NCI-H1930 (cell line): Measurements from ENCODE around the gene USP37.
A peak's percentile ranks its signal among the peaks of the same experiment; 100 is the strongest.

Experiments used
- DNase-seq, 2 experiments: peaks; one replicate each; lab custom pipeline; 2025; lab: John Stamatoyannopoulos, UW

The USP37 gene

GRCh38 chr2:218430721-218431120, 137.4 kb downstream of the USP37 start:
- no peak for DNase-seq

DNA sequence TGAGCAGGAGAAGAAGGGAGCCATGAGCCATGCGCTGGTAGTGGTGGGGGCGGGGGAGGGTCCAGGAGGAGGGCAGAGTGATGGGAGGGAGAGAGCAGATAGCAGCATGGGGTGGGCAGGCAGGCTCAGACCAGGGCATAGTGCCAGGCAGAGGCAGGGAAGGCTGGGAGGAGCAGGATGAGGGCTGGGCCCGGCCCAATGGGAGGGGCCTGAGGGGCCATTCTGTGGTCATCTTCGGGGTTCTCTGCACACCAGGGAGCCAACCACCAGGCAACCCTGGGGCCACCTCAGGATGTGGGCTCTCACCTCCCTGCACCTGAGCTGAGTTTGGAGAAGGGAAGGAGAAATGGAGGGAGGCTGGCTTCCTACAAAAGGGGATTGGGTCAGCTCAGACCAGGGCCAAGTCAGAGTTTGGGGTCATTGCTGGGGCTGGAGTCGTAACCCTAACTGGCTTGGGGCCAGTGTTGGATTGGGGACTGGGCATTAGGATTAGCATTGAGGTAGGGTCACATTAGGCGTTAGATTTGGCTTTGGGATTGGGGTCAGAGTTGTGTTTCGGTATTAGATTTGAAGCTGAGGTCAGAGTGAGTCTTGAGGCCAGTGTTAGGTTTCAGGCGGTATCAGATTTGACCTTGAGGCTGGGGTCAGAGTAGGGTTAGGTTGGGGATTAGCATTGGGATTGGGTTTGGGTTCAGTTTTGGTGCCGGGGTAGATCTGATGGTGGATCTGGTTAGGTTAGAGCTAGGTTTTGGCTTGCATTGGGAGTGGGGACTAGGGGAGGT, 138.0 kb downstream of the USP37 start:
- no peak for DNase-seq

DNA sequence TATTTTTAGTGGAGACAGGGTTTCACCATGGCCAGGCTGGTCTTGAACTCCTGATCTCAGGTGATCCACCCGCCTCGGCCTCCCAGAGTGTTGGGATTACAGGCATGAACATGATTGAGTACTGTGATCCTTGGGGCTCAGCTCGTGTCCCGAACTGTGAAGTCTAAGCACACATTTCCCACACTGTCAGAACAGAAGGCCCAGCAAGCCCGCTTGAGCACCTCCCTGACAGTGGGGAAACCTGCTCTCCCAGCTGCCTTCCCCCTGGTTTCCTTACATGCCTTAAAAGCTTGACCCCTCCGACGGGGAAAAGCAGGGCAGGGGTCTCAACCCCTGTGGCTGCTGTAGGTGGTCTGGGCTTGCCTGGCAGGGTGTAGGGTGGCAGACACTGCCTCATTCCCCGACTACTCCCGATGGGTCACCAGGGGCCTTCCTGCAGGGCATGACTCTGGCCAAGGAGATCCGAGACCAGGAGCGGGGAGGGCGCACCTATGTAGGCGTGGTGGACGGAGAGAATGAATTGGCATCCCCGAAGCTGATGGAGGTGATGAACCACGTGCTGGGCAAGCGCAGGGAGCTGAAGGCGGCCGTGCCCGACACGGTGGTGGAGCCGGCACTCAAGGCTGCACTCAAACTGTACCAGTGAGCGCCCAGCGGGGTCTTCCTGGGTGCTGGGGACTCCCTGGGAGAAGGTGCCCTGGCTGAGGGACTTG, 139.1 kb downstream of the USP37 start:
- DNase-seq: no peak

DNA sequence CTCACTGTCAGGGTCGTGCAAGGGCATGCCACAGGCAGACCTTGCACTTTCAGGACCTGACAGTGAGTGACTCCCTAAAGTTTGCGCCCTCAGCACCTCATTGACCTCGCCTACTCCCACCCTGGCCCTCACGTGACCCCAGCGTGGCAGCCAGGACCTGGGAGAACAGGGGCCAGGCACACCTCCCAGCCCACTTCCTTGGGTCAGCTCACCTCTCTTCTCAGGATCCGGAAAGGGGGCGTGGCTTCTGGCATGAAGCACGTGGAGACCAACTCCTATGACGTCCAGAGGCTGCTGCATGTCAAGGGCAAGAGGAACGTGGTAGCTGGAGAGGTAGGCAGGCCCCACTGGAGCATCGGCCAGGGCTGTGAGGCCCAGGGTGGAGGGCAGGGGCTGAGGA, 140.4 kb downstream of the USP37 start:
- no peak for DNase-seq

DNA sequence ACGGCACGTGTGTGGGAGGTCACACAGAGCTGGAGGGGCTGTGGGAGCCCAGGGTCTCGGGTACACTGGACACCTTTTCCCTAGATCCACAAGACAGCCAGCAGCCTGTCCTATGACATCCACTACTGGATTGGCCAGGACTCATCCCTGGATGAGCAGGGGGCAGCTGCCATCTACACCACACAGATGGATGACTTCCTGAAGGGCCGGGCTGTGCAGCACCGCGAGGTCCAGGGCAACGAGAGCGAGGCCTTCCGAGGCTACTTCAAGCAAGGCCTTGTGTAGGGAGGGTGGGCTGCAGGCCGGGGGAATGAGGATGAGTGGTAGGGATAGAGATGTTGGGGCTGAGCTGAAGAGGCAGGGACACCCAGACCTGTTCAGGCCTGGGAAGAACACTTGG, 142.6 kb downstream of the USP37 start:
- no peak for DNase-seq

DNA sequence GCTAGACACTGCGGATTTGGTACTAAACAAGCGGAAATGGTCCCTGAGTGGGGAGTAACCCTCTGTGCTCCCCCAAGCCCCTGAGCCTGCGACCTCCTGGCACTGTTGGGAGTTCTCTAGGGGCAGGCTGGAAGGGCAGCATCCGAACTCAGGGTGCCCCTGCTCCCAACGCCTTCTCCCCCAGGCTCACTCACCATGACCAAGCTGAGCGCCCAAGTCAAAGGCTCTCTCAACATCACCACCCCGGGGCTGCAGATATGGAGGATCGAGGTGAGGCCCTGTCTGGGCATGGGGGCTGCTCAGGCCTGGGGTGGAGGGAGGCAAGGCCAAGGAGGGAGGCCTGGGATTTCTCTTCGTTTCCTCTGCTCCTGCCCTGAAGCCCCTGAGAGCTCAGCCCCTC, 144.6 kb downstream of the USP37 start:
- DNase-seq: no peak

DNA sequence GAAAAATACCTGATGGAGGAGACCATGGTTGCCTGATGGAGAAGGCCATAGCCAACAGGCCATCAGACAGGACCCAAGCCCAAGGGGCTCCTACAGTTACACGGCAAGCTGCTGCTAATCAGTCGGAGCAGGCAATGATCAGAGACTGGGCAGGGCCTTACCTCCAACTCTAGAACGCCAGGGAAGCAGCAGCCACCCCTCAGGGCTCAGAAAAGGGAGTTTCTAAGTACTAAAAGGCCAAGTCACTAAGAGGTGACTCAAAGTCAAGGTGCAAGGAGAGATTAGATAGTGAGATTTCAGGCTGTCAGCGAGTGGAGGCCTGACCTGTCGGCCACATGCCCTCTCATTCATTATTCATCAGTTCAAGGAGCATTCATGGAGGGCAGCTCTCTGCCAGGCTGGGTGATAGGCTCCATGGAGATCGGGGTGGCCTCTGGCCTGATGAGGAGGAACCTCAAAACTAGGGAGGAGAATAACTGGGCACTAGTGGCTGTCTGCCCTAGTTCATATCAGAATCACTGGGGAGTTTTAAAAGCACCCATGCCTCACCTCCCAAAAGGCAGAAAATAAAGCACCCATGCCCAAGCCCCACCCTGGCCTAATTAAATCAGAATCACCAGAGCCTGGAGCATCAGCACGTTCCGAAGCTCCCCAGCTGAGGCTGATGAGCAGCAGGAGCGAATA, 145.6 kb downstream of the USP37 start:
- DNase-seq: no peak

DNA sequence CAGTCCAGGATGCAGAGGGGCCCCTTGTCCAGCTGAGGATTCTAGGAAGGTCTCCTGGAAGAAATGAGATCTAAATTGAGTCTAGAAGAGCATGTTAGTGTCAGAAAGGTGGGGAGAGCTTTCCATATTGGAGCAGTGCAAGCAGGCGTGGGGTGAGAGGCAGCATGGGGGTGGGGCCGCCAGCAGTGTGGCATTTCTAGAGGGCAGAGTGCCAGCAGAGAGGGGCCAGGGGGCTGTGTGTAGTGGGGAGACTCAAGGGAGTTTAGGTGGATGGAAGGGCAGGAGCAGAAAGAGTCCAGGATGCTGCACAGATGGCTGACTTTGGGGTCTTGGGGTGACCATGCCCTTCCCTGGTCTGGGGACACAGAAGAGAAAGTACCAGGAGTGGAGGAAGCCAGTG, 147.1 kb downstream of the USP37 start:
- no peak for DNase-seq

DNA sequence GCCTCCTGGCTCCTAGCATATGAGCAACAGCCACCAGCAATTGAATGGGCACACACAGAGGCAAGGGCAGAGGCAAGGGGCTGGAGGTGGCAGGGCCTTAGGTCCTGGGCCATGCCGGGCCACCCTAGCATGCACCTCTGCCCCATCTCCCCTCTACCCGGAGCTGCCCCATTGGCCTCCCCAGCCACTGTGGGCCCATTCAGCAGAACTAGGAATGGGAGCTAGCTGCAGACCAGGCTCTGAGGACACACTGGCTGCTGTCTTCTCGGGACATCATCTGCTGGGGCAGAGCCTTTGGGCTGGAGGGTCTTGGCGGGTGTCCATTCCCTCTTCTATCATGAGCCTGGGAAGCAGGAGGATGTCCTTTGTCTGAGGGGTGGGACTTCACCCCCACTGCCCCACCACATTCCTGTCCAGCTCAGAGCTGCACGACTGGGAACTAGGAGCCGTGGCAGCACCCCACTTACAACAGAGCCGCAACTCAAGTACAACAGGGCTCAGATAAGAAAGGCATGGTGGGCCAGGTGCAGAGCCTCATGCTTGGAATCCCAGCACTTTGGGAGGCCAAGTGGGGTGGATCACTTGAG, 148.4 kb downstream of the USP37 start:
- DNase-seq: no peak

DNA sequence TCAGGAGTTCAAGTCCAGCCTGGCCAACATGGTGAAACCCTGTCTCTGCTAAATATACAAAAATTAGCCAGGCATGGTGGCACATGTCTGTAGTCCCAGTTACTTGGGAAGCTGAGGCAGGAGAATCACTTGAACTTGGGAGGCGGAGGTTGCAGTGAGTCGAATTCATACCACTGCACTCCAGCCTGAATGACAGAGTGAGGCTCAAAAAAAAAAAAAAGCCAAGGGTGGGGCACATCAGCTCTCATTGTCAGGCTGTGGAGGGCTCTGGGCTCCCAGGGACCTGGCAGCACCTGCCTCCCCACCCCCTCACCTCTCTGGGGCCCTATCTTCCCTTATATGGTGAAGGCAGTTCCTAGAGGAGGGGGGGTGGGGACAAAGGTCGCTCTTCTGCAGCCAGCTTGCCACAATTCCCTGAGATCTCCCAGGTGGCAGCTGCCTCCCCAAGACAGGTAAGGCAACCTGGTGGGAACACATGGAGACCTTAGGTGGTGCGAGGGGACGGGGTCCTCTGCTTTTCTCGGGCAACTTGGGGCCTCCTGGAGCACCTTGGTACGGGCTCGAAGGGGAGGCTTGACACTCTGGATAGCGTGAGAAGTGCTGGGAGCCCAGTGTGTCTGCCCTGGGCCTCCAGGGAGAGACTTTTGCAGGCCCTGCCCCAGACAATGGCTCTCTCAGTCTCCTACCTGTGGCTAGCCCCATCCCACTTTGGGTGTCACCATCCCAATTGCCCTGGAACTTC, 149.3 kb downstream of the USP37 start, which contains the start of gene VIL1:
VIL1 (plus strand) TSS at position 407 of the 742 bp plus-strand sequence. CDS start 4,656 bp downstream, outside the sequence.
- DNase-seq: no peak

- DNase-seq: no peak
These were observed 149.8 kb downstream of the USP37 start for GRCh38 chr2:218418321-218418716.

DNA sequence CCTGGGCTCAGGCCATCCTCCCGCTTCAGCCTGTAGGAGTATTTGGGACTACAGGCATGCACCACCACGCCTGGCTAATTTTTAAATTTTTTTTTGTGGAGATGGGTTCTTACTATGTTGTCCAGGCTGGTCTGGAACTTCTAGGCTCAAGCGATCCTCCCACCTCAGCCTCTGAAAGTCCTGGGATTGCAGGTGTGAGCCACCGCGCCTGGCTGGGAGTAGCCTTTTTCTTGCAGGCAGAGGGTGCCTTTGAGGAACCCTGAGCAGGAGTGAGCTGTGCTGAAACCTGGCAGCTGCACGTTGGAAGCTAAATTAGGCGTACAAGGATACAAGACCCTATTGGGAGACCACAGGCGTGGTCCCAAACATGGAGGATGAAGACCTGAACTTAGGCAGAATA, 160.4 kb downstream of the USP37 start:
- DNase-seq: no peak

DNA sequence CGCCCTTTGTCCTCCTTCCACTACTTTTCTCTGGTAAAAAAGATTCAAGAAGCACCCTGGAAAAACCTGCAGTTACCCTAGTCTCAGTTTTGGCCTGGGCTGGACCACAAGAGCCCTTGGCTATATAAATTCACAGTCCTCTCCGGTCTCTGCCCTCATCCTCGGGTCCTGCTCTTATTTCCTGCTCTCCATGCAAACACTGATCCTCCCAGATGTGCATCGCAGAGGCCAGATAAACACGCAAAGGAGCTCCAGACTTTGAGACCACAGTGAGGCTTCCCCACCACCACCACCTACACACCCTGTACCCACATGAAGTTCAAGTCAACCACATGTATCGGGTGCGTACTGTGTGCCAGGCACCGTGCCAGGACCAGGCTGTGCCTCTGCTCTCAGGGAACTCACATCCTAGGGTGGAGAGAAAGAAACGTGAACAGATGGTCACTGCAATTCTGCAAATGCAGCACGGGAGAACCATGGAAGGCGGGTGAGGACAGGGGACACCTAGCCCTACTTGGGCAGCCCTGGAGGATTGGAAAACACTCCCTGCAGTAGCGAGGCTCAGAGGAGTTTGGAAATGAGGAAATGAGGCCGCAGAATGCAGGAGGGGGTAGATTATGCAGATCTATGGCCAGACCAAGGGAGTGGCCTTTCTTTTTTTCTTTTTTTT, 161.1 kb downstream of the USP37 start:
- no peak for DNase-seq

DNA sequence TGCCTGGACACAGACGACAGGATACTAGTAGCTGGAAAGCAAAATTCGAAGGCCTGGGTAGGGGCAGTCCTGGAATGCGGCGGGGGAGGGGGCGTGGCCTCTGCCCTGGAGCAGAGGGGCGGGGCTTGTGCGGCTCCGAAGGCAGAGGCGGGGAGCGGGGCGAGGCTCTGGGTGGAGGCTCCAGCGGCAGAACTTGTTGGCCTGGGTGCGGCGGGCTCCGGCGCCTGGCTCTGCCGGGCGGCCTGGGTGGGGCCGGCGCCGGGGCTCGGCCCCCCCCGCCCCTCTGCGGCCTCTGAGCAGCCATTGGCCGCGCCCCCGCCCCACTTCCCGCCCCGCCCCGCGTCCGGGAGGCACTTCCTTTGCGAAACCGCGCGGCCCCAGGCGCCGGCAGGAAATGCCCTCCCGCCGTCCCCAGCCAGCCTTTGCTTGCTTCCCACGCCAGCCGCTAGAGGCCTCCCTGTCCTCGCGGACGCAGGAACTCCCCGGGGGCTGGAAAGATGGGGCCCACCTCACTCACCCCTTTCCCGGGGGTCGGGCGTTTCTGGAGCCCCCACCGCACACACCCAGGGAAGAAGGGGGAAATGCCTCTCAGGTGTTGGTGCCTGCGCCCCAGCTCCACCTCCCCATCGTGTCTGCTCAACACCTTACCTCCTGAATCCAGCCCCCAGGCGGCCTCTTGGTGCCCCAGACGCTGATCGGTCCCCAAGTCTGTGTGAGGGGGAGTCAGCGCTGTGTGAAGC, 161.8 kb downstream of the USP37 start:
- DNase-seq: peak; percentile 90 to 94

DNA sequence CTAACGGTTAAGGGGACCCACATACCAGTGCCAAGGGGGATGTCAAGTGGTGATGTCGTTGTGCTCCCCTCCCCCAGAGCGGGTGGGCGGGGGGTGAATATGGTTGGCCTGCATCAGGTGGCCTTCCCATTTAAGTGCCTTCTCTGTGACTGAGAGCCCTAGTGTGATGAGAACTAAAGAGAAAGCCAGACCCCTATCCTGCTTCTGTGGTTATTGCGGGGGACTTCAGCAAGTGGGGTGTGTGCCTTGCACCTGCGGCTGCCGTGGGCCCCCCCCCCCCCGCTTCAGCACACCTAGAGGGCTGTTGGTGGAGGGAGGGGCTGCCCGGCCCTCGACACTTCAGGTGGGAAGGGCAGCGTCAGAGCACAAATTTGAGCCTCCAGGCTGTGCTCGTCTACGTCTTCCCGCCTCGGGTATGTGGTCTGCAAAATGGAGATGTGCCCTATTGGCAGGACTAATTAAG, 162.4 kb downstream of the USP37 start:
- no peak for DNase-seq

- DNase-seq: no peak
These were observed 162.9 kb downstream of the USP37 start for GRCh38 chr2:218405086-218405745.

DNA sequence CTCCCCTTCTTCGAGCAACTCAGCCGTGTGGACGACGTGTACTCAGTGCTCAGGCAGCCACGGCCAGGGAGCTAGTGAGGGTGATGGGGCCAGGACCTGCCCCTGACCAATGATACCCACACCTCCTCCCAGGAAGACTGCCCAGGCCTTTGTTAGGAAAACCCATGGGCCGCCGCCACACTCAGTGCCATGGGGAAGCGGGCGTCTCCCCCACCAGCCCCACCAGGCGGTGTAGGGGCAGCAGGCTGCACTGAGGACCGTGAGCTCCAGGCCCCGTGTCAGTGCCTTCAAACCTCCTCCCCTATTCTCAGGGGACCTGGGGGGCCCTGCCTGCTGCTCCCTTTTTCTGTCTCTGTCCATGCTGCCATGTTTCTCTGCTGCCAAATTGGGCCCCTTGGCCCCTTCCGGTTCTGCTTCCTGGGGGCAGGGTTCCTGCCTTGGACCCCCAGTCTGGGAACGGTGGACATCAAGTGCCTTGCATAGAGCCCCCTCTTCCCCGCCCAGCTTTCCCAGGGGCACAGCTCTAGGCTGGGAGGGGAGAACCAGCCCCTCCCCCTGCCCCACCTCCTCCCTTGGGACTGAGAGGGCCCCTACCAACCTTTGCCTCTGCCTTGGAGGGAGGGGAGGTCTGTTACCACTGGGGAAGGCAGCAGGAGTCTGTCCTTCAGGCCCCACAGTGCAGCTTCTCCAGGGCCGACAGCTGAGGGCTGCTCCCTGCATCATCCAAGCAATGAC, 163.6 kb downstream of the USP37 start:
- DNase-seq: no peak

- DNase-seq: no peak
These were observed 164.3 kb downstream of the USP37 start for GRCh38 chr2:218403810-218404209.

DNA sequence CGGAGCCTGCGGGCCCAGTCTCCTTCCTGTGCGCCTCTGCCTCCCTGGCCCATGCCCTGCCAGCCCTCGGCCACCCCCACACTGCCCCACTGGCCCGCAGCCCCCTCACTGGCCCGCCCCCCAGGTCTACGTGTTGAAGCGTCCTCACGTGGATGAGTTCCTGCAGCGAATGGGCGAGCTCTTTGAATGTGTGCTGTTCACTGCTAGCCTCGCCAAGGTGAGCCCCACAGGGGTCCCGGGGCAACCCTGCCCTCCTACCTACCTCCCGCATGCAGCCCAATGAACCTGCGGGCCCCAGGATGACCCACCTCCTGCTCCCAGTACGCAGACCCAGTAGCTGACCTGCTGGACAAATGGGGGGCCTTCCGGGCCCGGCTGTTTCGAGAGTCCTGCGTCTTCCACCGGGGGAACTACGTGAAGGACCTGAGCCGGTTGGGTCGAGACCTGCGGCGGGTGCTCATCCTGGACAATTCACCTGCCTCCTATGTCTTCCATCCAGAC, 165.2 kb downstream of the USP37 start:
- no peak for DNase-seq
